GM18861 (cell line): ENCODE results near the gene USP31.

Source experiments
- ATAC-seq: cut with Tn5 transposase; IDR thresholded peaks from one replicate; pipeline ENCODE4 v1.9.1; 2021; ENCODE audit not compliant: unreplicated experiment

Gene USP31

GRCh38 chr16:23149267-23149992 is at the start of gene USP31:
Gene USP31 (minus strand): TSS chr16:23149452. CDS start chr16:23149270, 182 bp downstream.
- peak; percentile 91 for ATAC-seq

GRCh38 chr16:23196539-23196938 is 47.3 kb upstream of the USP31 start:
- ATAC-seq: no peak

- ATAC-seq: no peak
Observed at GRCh38 chr16:23195366-23195978, 46.2 kb upstream of the USP31 start.

- ATAC-seq: no peak
Observed at GRCh38 chr16:23194497-23195221, 45.4 kb upstream of the USP31 start.

GRCh38 chr16:23188911-23189310 is 39.7 kb upstream of the USP31 start:
- ATAC-seq: no peak

GRCh38 chr16:23187341-23187740 is 38.1 kb upstream of the USP31 start:
- no peak for ATAC-seq

GRCh38 chr16:23186171-23186570 is 36.9 kb upstream of the USP31 start:
- no peak for ATAC-seq

GRCh38 chr16:23185656-23186055 is 36.4 kb upstream of the USP31 start:
- no peak for ATAC-seq

GRCh38 chr16:23183543-23183862 is 34.3 kb upstream of the USP31 start:
- ATAC-seq: no peak

GRCh38 chr16:23182679-23183542 is 33.7 kb upstream of the USP31 start, which contains the start of gene SCNN1G:
Gene SCNN1G (plus strand): TSS chr16:23182745. CDS start chr16:23186272, 3,527 bp downstream.
- peak; percentile 4 for ATAC-seq

- ATAC-seq: peak; percentile 88
Observed at GRCh38 chr16:23182206-23182678, 33.0 kb upstream of the USP31 start.

- ATAC-seq: no peak
Observed at GRCh38 chr16:23181506-23181905, 32.3 kb upstream of the USP31 start.

GRCh38 chr16:23175651-23176050 is 26.4 kb upstream of the USP31 start:
- no peak for ATAC-seq

GRCh38 chr16:23174622-23175021 is 25.4 kb upstream of the USP31 start:
- no peak for ATAC-seq

- ATAC-seq: no peak
Observed at GRCh38 chr16:23172994-23173393, 23.7 kb upstream of the USP31 start.

- ATAC-seq: no peak
Observed at GRCh38 chr16:23172583-23172982, 23.3 kb upstream of the USP31 start.

- ATAC-seq: no peak
Observed at GRCh38 chr16:23164736-23165135, 15.5 kb upstream of the USP31 start.

GRCh38 chr16:23163921-23164320 is 14.7 kb upstream of the USP31 start:
- ATAC-seq: no peak

GRCh38 chr16:23160574-23160973 is 11.3 kb upstream of the USP31 start:
- no peak for ATAC-seq

- no peak for ATAC-seq
Observed at GRCh38 chr16:23160082-23160481, 10.8 kb upstream of the USP31 start.

GRCh38 chr16:23158114-23158513 is 8.9 kb upstream of the USP31 start:
- ATAC-seq: no peak
